AG08396 (cell line): ENCODE measurements around the gene C1orf141.
"Not testable (repeated sequence)": the region's sequence is repeated elsewhere in the genome, so short reads cannot be mapped to it uniquely, and the experiment has no call there.

Source experiments
- DNase-seq: peaks from one replicate; pipeline ENCODE4 v3.0.0; 2012; ENCODE audit warnings: low spot score, mixed read lengths

C1orf141 gene

GRCh38 chr1:67134695-67135094 is at the start of gene C1orf141:
C1orf141 (minus strand) TSS chr1:67134970; CDS start chr1:67127240, 7,730 bp downstream.
- DNase-seq, result no peak

GRCh38 chr1:67175530-67176087 is 40.8 kb upstream of the C1orf141 start:
- no peak for DNase-seq

- no peak for DNase-seq
These were observed 40.0 kb upstream of the C1orf141 start for GRCh38 chr1:67174716-67175284.

GRCh38 chr1:67173988-67174387 is 39.2 kb upstream of the C1orf141 start:
- DNase-seq, result no peak

- DNase-seq, result no peak
These were observed 37.2 kb upstream of the C1orf141 start for GRCh38 chr1:67171978-67172377.

- no peak for DNase-seq
These were observed 36.8 kb upstream of the C1orf141 start for GRCh38 chr1:67171574-67171955.

GRCh38 chr1:67170751-67171573 is 36.2 kb upstream of the C1orf141 start:
- DNase-seq, result no peak

GRCh38 chr1:67169932-67170331 is 35.2 kb upstream of the C1orf141 start:
- DNase-seq, result no peak

- no peak for DNase-seq
These were observed 34.7 kb upstream of the C1orf141 start for GRCh38 chr1:67169496-67169895.

- DNase-seq, result no peak
These were observed 31.4 kb upstream of the C1orf141 start, which contains the start of gene IL23R for GRCh38 chr1:67166196-67166595. IL23R (plus strand) TSS chr1:67166454; CDS start chr1:67168121, 1,667 bp downstream.

- DNase-seq, result no peak
These were observed 30.8 kb upstream of the C1orf141 start for GRCh38 chr1:67165468-67166041.

- no peak for DNase-seq
These were observed 28.2 kb upstream of the C1orf141 start for GRCh38 chr1:67162954-67163353.

GRCh38 chr1:67159233-67159632 is 24.5 kb upstream of the C1orf141 start:
- DNase-seq, result no peak

- no peak for DNase-seq
These were observed 23.6 kb upstream of the C1orf141 start for GRCh38 chr1:67158401-67158800.

GRCh38 chr1:67150931-67151330 is 16.2 kb upstream of the C1orf141 start:
- no peak for DNase-seq

GRCh38 chr1:67149179-67149770 is 14.5 kb upstream of the C1orf141 start:
- DNase-seq, result peak; percentile 73

- DNase-seq, result peak; percentile 7
These were observed 13.9 kb upstream of the C1orf141 start for GRCh38 chr1:67148516-67149178.

- DNase-seq, result not testable (repeated sequence)
These were observed 13.2 kb upstream of the C1orf141 start for GRCh38 chr1:67147973-67148372.

GRCh38 chr1:67146539-67146938 is 11.8 kb upstream of the C1orf141 start:
- no peak for DNase-seq

GRCh38 chr1:67146101-67146500 is 11.3 kb upstream of the C1orf141 start:
- DNase-seq, result no peak

- DNase-seq, result no peak
These were observed 9.9 kb upstream of the C1orf141 start for GRCh38 chr1:67144696-67145095.

- no peak for DNase-seq
These were observed 9.2 kb upstream of the C1orf141 start for GRCh38 chr1:67143966-67144365.
